22Rv1 (cell line): ENCODE data around the gene WNT9A.

Experiments
- H3K27ac ChIP-seq: fragments of 450-650 bp; 2 replicates; pipeline ENCODE4 v1.5.1; 2017
- ZFX ChIP-seq: fragments of 450-650 bp; IDR thresholded peaks from 2 replicates; pipeline ENCODE4 v1.6.1; 2017; ENCODE audit warnings: antibody characterized with exemption, borderline replicate concordance
- TF ChIP-seq, protein P1 (sequence below): fragments of 450-650 bp; IDR thresholded peaks from 2 replicates; pipeline ENCODE4 v1.5.1; 2017; ENCODE audit warnings: mild to moderate bottlenecking

WNT9A gene

DNA sequence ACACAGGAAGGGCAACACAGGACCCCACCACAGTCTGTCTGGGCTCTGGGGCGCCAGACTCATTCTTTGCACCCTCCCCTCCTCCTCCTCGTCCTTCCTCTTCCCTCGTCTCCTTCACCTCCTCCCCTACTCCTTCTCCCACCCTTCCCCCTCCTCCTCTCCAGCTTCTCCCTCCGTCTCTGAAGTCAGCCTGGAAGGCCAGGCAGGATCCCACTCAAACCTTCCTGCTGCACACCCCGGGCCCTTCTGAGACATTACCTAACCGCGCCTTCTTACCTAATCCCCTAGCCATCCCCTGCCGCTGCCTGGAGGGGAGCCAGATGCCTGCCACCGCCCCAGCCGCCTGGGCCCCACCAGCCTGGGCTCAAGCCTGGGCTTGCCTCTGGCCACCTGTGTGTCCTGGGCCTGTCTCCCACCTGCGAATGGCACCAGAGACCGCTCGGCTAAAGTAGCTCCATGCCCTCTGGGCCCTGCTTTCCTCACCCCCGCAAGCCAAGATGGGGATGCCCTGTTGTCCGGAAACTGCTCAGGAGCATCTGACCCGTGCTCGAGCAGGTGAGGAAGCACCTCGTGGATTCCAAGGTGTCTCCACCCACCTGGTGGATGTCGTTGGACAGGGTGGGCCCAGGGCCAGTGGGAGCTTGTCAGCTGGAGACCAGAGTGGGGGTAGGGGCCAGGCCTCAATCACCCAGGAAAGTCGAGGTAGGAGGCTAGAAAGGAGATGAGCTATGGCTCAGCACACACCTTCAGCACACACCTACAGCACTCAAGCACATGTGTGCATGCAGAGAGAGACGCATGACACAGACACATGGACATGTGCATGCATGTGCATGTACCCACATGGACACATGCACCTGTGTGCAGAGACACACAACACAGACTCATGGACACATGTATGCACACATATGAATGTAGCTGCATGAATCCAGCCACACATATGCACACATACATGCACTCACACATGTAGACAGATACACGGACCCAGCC is 31.9 kb downstream of the WNT9A start:
- TF ChIP-seq, protein P1, sequence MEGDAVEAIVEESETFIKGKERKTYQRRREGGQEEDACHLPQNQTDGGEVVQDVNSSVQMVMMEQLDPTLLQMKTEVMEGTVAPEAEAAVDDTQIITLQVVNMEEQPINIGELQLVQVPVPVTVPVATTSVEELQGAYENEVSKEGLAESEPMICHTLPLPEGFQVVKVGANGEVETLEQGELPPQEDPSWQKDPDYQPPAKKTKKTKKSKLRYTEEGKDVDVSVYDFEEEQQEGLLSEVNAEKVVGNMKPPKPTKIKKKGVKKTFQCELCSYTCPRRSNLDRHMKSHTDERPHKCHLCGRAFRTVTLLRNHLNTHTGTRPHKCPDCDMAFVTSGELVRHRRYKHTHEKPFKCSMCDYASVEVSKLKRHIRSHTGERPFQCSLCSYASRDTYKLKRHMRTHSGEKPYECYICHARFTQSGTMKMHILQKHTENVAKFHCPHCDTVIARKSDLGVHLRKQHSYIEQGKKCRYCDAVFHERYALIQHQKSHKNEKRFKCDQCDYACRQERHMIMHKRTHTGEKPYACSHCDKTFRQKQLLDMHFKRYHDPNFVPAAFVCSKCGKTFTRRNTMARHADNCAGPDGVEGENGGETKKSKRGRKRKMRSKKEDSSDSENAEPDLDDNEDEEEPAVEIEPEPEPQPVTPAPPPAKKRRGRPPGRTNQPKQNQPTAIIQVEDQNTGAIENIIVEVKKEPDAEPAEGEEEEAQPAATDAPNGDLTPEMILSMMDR = no peak
- TF ChIP-seq ZFX = no peak
- no peak overlapping the region for H3K27ac ChIP-seq

DNA sequence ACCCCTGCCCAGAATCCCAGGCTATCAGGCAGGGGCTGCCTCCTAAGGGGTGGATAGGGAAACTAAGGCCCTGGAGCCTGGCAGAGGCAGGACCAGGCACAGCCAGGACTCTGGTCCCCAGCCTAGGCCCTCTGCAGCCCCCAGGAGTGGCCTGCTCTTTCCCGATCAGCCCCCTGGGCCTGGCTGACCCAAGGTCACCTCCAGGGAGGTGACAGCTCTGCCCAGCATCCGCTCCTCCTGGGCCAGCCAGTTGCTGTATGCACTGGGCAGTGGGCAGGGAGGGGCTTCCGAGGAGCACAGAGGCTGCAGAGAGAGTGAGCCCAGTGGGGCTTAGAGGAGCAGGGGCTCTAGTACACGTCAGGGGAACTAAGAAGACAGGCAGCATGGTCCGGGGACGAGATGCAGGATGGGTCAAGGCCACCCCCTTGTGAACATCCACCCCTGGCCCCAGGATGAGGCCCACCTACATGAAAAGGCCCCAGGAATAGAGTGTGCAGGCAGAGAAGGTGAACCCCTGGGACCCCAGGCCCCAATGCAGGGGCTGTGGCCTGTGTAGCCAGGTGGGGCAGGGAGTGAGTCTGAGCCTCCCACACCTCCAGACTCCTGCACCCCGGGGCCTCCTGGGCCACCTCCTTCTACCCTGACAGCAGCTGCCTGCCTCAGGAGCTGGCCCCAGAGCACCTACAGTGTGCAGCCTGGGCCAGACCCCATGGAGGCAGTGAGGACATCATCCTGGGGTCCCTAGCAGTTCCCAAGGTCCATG is 32.8 kb downstream of the WNT9A start:
- no peak for TF ChIP-seq ZFX
- TF ChIP-seq, protein P1 = no peak
- no peak overlapping the region for H3K27ac ChIP-seq

DNA sequence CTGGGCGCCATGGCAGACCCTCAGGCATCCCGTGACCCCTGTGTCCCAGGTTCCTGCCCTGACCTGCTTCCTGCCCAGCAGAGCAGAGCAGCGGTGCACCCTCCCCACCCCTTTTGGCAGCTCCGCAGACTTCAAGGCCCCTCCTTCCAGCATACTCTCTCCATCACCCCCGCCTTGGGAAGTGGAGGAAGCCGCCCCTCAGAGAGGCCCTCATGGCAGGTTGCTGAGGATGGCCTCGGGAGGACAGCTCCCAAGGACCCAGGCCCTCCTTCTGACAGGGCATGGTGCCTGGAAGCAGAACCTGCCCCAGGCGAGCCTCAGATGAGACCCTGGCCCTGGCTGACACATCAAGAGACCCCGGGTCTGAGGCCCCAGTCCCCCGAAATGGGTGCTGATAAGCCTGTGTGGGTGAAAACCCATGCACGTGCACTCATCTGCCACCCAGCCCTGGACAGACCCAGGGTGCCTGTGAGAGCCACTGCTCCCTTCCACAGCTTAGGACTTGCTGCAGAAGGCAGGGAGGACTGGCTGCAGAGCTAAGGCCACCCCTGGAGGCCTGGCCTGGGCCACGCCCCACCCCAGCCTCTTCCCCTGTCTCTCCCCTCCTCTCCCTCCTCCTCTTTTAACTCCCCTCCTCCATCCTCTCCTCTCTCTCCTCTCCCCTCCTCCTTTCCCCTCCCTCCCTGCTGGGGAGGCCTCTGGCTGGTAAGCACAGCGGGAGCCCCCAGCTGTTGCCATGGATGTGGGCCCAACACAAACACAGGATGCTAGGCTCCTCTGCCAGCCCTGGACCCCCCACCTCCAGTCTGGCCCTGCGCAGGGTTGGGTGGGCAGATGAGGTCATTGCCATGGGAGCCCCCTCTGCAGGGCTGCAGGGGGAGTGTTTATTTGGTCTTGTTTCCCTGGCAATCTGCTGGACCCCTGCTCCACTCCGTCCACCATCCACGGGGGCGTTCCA is 33.7 kb downstream of the WNT9A start:
- no peak for TF ChIP-seq ZFX
- TF ChIP-seq, protein P1 = no peak
- no peak overlapping the region for H3K27ac ChIP-seq

DNA sequence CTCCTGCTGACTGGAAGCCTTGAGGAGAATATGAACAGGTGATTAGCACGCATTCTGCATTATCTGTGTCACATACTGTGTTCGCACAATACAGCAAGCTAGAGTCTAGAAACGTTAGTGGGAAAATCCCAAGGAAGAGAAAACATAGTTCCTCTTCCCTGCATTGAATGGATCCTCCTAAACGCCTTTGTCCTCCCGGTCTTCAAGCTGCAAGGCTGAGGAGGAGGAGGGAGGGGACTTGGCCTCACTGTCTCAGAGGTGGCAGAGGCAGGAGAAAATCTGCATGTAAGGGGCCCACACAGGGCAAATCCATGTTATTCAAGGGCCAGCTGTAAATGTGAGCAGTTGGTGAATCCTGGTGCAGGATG is 34.4 kb downstream of the WNT9A start:
- H3K27ac ChIP-seq = no peak overlapping the region
- TF ChIP-seq, protein P1 = no peak
- no peak for TF ChIP-seq ZFX

DNA sequence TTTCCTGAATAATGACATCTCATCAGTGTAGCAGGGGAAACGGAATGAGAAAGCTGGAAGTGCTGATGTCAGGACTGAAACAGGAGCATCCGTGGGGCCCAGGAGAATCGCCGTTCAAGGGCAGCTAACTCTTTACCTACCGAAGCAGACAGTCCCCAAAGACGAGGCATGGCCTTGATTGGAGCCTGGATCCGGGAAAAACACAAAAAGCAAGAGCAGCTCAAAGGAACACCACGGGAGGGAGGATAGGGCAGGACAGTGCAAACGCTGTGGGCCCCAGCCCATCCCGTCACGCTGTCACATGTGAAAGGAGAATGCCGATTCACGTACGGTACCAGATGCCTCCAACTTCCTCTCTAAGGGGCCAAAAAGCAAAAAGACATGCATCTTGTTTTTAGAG is 34.9 kb downstream of the WNT9A start:
- H3K27ac ChIP-seq = no peak overlapping the region
- TF ChIP-seq, protein P1 = no peak
- no peak for TF ChIP-seq ZFX

DNA sequence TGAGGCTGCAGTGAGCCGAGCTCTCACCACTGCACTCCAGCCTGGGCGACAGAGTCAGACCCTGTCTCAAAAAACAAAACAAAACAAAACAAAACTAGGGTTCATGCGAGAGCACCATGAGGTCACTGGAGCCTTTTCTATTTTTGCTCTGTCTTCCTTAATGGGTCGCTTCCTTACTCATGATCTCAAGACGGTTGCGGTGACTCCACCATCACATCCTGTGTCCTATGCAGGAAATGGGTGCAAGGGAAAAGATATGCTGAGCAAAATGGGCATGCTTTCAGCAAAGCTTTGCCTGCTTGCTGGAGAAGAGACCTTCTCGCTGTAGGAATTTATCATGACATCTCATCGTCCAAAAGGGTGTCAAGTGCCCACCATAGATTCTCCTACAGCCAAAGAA is 36.4 kb downstream of the WNT9A start:
- TF ChIP-seq, protein P1 = no peak
- TF ChIP-seq ZFX = no peak
- H3K27ac ChIP-seq = no peak overlapping the region
